HepG2 (cell line): ENCODE results near the gene EPB41L5. TPM values are rescaled to one million over a fixed set of nuclear protein-coding genes. Genes with fewer than 3 reads are reported as not detected.

Experiments used
- CREBL2 ChIP-seq: sonication (generic); formaldehyde crosslinking; IDR thresholded peaks from 2 replicates; pipeline ENCODE4 v1.8.1; 2023; ENCODE audit warnings: missing genetic modification reagents, mild to moderate bottlenecking, borderline replicate concordance
- FOSL2 ChIP-seq: sonication (generic); formaldehyde crosslinking; IDR thresholded peaks from 2 replicates; pipeline ENCODE4 v1.4.0; 2020; ENCODE audit warnings: missing genetic modification reagents
- FOXA3 ChIP-seq: IDR thresholded peaks from 2 replicates; pipeline ENCODE4 v1.6.1; 2016; ENCODE audit warnings: missing genetic modification reagents, missing compliant biosample characterization
- FOXO4 ChIP-seq: sonication (generic); formaldehyde crosslinking; conservative IDR thresholded peaks from 2 replicates; pipeline ENCODE4 v1.8.1; 2023; ENCODE audit warnings: missing genetic modification reagents
- HBP1 ChIP-seq: IDR thresholded peaks from 2 replicates; pipeline ENCODE4 v1.6.1; 2016; ENCODE audit warnings: low read depth, control low read depth
- HOXA3 ChIP-seq: sonication (generic); formaldehyde crosslinking; IDR thresholded peaks from 2 replicates; pipeline ENCODE4 v1.5.0; 2020; ENCODE audit warnings: missing genetic modification reagents
- RFX3 ChIP-seq: IDR thresholded peaks from 2 replicates; pipeline ENCODE4 v1.6.1; 2016; ENCODE audit warnings: missing biosample characterization, missing genetic modification reagents
- RFXANK ChIP-seq: IDR thresholded peaks from 2 replicates; pipeline ENCODE4 v1.6.1; 2016
- STAT6 ChIP-seq: sonication (generic); formaldehyde crosslinking; IDR thresholded peaks from 2 replicates; pipeline ENCODE4 v1.4.0; 2020; ENCODE audit warnings: missing genetic modification reagents, mild to moderate bottlenecking, borderline replicate concordance
- TBL1XR1 ChIP-seq: fragments of 150-350 bp; IDR thresholded peaks from 2 replicates; pipeline ENCODE4 v1.6.1; 2014; ENCODE audit warnings: borderline replicate concordance, low read length; ENCODE audit not compliant: partially characterized antibody
- WIZ ChIP-seq: sonication (generic); formaldehyde crosslinking; IDR thresholded peaks from 2 replicates; pipeline ENCODE4 v1.5.1; 2020; ENCODE audit warnings: mild to moderate bottlenecking, missing genetic modification reagents
- ZFY ChIP-seq: sonication (generic); formaldehyde crosslinking; IDR thresholded peaks from 2 replicates; pipeline ENCODE4 v1.4.0; 2020; ENCODE audit warnings: missing genetic modification reagents
- ZNF124 ChIP-seq: sonication (generic); formaldehyde crosslinking; IDR thresholded peaks from 2 replicates; pipeline ENCODE4 v1.4.0; 2020; ENCODE audit warnings: missing genetic modification reagents
- ZNF160 ChIP-seq: sonication (generic); formaldehyde crosslinking; IDR thresholded peaks from 2 replicates; pipeline ENCODE4 v1.8.0; 2022; ENCODE audit warnings: mild to moderate bottlenecking, inconsistent platforms, missing genetic modification reagents
- ZNF256 ChIP-seq: sonication (generic); formaldehyde crosslinking; conservative IDR thresholded peaks from 2 replicates; pipeline ENCODE4 v1.4.0; 2020; ENCODE audit warnings: missing genetic modification reagents
- ZNF331 ChIP-seq: sonication (generic); formaldehyde crosslinking; IDR thresholded peaks from 2 replicates; pipeline ENCODE4 v1.4.0; 2020; ENCODE audit warnings: missing genetic modification reagents
- ZNF879 ChIP-seq: sonication (generic); formaldehyde crosslinking; IDR thresholded peaks from 2 replicates; pipeline ENCODE4 v1.8.1; 2023; ENCODE audit warnings: missing genetic modification reagents
- polyA plus RNA-seq, 8 experiments: library from polyadenylated mRNA; depleted of rRNA in 3 of 8; stranded (reverse) in 7 of 8; unstranded in 1 of 8; fragments of >200 nt; fragmentation: Illumina TruSeq in 4 of 8; extraction: Trizol in 4 of 8; gene quantifications; 2 replicates each; pipeline versions ENCODE4 v1.2.1 to v1.2.3, GENCODE V29; 2011 to 2016; ENCODE audit warnings: low read depth in 4 of 8, missing spikeins in 1 of 8, mixed read lengths in 1 of 8; ENCODE audit not compliant: insufficient read depth in 1 of 8
- total RNA-seq, 5 experiments: library from RNA; depleted of rRNA; stranded (reverse); fragments of >200 nt; fragmentation: Illumina TruSeq; extraction: Trizol; gene quantifications; 2 replicates each; pipeline ENCODE4 v1.2.3, GENCODE V29; 2016; ENCODE audit warnings: low read depth in 1 of 5
- TF ChIP-seq, protein P1 (sequence below): sonication (generic); formaldehyde crosslinking; IDR thresholded peaks from 2 replicates; pipeline ENCODE4 v1.5.0; 2020; ENCODE audit warnings: mild to moderate bottlenecking, missing genetic modification reagents, moderate library complexity
- TF ChIP-seq, protein P2 (sequence below): IDR thresholded peaks from 2 replicates; pipeline ENCODE4 v1.6.1; 2016; ENCODE audit warnings: missing genetic modification reagents, missing compliant biosample characterization
- TF ChIP-seq, protein P3 (sequence below), 2 experiments: fragments of 450-650 bp in 1 of 2; sonication (generic) in 1 of 2; formaldehyde crosslinking; IDR thresholded peaks; 2 replicates each; pipeline versions ENCODE4 v1.5.0 to v1.8.0; 2020 to 2022; ENCODE audit warnings: mild to moderate bottlenecking in 1 of 2, missing genetic modification reagents in 1 of 2

Gene EPB41L5
- total and polyA plus RNA-seq, 2 of the 13 experiments (the other 11 are each of a cell fraction or from before 2014, with no cell fraction given): 40.5 to 47.5 TPM

DNA sequence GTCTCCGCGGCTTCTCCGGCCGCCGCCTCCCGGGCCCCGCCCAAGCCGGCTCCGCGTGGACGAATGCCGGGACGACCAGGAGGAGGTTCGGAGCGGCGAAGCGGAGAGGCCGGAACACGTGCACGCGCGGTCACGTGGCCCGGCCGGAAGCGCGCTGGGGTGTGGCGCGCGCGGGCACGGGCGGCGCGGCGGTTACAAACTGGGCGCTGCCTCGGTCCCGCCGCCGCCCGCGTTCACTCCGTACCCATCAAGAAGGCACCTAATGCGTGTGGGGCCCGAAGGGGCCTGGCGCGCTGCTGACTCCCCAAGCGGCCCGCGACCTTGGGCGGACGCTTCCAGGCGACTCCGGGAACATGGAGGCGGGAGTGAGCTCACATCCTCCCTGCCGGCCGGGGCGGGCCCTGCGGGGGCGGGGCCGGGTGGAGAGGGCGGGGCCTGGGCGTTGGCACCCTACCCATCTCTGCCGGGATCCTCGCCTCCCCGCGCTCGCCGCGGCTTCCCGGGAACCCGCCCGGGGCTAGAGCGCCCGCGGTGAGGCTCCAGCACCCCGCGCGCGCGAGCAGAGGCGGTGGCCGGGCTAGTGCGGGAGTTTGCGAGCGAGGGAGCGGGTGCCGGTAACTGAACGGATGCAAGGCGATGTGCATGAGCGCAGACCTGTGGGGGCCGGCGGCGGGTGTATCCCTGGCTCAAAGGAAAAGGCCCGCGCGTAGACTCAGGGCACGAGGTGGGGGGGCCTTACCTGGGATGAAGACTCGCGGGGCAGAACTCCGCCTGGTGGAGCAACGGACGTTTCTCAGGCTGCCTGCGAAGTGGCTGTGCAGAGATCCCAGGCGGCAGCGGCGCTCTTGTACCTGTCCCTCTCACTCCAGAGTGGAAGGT lies 210.4 kb downstream of the EPB41L5 start, which contains the start of gene TMEM185B (continued):
- TF ChIP-seq ZNF256 (CRISPR knock-in tag) (no peak), RFXANK (CRISPR knock-in tag) (no peak), ZNF160 (peak; percentile 44; the same call in 1 of the 2 replicates), FOXA3 (peak; percentile 5; the same call in 1 of the 2 replicates), CREBL2 (CRISPR knock-in tag) (peak; percentile 81; the same call in 1 of the 2 replicates), TBL1XR1 (no peak), HOXA3 (peak; percentile 91), HBP1 (CRISPR knock-in tag) (no peak), FOSL2 (CRISPR knock-in tag) (0 out of 2 replicates have a peak, but pooled peaks have one; percentile 5), ZNF879 (CRISPR knock-in tag) (no peak), ZFY (peak; percentile 76), WIZ (CRISPR knock-in tag) (peak; percentile 47; the same call in 1 of the 2 replicates), FOXO4 (CRISPR knock-in tag) (no peak), RFX3 (CRISPR knock-in tag) (no peak), ZNF124 (no peak), STAT6 (CRISPR knock-in tag) (no peak), ZNF331 (CRISPR knock-in tag) (peak; percentile 38; the same call in 1 of the 2 replicates)
- TF ChIP-seq, protein P1, sequence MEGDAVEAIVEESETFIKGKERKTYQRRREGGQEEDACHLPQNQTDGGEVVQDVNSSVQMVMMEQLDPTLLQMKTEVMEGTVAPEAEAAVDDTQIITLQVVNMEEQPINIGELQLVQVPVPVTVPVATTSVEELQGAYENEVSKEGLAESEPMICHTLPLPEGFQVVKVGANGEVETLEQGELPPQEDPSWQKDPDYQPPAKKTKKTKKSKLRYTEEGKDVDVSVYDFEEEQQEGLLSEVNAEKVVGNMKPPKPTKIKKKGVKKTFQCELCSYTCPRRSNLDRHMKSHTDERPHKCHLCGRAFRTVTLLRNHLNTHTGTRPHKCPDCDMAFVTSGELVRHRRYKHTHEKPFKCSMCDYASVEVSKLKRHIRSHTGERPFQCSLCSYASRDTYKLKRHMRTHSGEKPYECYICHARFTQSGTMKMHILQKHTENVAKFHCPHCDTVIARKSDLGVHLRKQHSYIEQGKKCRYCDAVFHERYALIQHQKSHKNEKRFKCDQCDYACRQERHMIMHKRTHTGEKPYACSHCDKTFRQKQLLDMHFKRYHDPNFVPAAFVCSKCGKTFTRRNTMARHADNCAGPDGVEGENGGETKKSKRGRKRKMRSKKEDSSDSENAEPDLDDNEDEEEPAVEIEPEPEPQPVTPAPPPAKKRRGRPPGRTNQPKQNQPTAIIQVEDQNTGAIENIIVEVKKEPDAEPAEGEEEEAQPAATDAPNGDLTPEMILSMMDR (CRISPR knock-in tag): peak; percentile 71
- TF ChIP-seq, protein P2, sequence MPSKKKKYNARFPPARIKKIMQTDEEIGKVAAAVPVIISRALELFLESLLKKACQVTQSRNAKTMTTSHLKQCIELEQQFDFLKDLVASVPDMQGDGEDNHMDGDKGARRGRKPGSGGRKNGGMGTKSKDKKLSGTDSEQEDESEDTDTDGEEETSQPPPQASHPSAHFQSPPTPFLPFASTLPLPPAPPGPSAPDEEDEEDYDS (CRISPR knock-in tag): no peak
- TF ChIP-seq, protein P3, sequence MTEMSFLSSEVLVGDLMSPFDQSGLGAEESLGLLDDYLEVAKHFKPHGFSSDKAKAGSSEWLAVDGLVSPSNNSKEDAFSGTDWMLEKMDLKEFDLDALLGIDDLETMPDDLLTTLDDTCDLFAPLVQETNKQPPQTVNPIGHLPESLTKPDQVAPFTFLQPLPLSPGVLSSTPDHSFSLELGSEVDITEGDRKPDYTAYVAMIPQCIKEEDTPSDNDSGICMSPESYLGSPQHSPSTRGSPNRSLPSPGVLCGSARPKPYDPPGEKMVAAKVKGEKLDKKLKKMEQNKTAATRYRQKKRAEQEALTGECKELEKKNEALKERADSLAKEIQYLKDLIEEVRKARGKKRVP (CRISPR knock-in tag; IDR thresholded peaks at IDR 0.05): 0 out of 4 replicates have a peak, but pooled peaks of 1 of the 2 experiments have one; percentile 21
